ENCODE results near the gene SPATA24.

DNA sequence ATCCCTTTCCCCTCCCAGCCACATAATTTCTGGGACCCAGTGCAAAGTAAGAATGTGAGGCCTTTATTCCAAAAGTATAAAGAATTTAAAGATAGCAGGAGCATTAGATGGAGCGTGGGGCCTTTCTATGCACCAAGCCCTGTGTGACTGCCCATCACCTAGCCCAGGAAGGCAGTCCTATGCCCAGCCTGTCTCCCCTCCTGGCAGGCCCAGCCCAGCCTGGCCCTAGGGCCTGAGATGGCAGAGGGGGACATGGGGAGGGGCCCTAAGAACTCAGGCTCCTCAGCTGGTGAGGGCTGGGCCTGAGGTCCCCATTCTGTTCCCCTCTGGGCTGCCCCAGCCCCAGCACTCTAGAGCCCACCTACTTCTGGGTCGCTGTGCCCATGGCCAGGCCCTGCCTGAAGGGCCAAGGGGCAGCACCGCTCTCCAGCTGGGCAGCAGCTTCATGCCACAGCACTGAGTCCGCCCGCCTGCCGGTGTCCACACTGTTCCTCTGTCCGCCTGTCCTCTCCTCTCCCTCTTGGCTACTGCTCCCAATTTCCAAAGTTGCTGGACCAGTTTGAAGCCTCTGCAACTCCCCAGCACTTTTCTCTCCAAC lies 19.8 kb downstream of the SPATA24 start:
- TF ChIP-seq, protein P1, sequence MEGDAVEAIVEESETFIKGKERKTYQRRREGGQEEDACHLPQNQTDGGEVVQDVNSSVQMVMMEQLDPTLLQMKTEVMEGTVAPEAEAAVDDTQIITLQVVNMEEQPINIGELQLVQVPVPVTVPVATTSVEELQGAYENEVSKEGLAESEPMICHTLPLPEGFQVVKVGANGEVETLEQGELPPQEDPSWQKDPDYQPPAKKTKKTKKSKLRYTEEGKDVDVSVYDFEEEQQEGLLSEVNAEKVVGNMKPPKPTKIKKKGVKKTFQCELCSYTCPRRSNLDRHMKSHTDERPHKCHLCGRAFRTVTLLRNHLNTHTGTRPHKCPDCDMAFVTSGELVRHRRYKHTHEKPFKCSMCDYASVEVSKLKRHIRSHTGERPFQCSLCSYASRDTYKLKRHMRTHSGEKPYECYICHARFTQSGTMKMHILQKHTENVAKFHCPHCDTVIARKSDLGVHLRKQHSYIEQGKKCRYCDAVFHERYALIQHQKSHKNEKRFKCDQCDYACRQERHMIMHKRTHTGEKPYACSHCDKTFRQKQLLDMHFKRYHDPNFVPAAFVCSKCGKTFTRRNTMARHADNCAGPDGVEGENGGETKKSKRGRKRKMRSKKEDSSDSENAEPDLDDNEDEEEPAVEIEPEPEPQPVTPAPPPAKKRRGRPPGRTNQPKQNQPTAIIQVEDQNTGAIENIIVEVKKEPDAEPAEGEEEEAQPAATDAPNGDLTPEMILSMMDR (IDR thresholded peaks at IDR 0.05): no peak
- no peak for TF ChIP-seq POLR2A (IDR thresholded peaks at IDR 0.05)
